ENCODE results near the gene FMN1.
"Not testable (repeated sequence)": the region's sequence is repeated elsewhere in the genome, so short reads cannot be mapped to it uniquely, and the experiment has no call there.

FMN1 gene

DNA sequence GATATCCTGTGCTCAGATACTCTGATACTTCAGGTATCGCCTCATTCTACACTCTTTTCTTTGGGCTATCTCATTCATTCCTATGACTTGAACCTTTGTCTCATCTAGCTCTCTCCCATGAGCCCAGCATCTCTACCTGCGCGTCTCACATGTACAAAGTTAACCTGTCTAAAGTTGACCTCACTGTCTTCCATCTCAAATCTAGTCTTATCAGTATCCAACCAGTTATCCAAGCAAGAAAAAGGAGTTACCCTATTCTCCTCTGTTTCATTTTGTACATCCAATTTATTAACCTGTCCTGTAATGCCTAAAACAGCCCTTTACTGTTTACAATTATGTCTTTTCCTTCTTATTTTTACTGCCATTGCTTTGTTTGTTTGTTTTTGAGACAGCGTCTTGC lies 342.5 kb downstream of the FMN1 start:
- Histone ChIP-seq H3K36me3 (ENCODE audit: control insufficient read depth in 1 of 2, insufficient read depth in 2 of 2, low read length in 2 of 2) (no peaks in the 10 kb centered on the region), H3K9me3 (ENCODE audit: control insufficient read depth in 1 of 2, low read length in 2 of 2) (no peaks in the 10 kb centered on the region), H3K27ac (ENCODE audit: low read depth, low read length) (no peak overlapping the region), H3K4me3 (ENCODE audit: low read depth in 1 of 2, low read length in 2 of 2) (no peak overlapping the region), H3K9ac (ENCODE audit: low read depth in 1 of 2, low read length in 2 of 2) (no peak overlapping the region), H3K27me3 (ENCODE audit: control insufficient read depth in 1 of 2, insufficient read depth in 2 of 2, low read length in 2 of 2) (no peaks in the 10 kb centered on the region), H3K4me1 (ENCODE audit: control insufficient read depth in 1 of 2, insufficient read depth in 2 of 2, low read length in 2 of 2) (no peaks in the 10 kb centered on the region)

DNA sequence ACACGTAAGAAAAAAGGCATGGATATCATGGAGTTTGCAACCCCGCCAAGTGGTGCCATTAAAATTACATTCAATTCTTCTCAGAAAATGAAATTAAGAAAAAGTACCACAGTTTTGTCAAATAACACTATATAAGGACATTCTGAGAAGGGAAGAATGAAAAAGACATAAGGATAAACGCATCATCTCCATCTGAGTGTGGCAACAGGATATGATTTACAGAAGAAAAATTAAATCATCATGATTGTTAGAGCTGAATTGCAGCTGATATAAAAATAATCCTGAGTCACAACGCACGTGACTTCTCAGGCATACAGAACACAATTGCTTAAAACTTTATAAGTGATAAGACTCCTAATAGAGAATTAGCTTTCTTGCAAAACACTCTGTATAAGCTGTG lies 342.9 kb downstream of the FMN1 start:
- Histone ChIP-seq H3K27ac (ENCODE audit: low read depth, low read length) (no peak overlapping the region), H3K4me1 (ENCODE audit: control insufficient read depth in 1 of 2, insufficient read depth in 2 of 2, low read length in 2 of 2) (no peaks in the 10 kb centered on the region), H3K4me3 (ENCODE audit: low read depth in 1 of 2, low read length in 2 of 2) (no peak overlapping the region), H3K9ac (ENCODE audit: low read depth in 1 of 2, low read length in 2 of 2) (no peak overlapping the region), H3K27me3 (ENCODE audit: control insufficient read depth in 1 of 2, insufficient read depth in 2 of 2, low read length in 2 of 2) (no peaks in the 10 kb centered on the region), H3K9me3 (ENCODE audit: control insufficient read depth in 1 of 2, low read length in 2 of 2) (no peaks in the 10 kb centered on the region), H3K36me3 (ENCODE audit: control insufficient read depth in 1 of 2, insufficient read depth in 2 of 2, low read length in 2 of 2) (no peaks in the 10 kb centered on the region)

DNA sequence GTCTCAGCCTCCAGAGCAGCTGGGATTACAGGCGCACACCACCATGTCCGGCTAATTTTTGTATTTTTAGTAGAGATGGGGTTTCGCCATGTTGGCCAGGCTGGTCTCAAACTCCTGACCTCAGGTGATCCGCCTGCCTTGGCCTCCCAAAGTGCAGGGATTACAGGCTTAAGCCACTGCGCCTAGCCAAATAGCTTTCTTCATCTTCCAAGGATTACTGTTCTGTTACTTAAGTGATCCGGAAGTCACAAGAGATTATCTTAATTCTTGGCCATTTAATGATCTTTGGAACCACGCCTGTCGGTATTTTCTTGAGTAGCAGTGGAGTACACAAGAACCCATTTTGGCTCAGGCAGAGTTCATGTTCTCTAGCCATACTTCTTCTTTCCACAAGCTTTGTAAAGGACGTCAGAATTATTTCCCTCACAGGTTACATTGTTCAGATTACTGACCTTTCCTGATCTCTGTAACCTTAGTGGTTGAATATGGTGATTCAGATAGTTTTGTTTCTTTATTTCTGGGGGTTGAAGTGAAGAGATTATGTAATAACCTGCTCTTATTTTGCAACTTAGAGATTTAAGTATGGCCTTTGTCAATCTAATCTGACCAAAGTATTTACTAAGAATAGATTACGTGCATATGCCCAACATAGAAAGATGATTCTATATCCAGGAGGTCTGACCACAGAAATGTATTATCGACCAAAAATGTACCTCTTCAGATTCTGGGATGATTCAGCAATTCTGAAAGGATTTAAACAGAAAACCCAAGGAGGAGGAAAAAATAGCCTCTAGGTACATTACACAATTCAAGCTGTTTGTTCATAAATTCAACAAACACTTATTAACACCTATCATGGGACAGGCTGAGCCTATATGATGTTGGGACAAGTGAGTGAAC lies 344.5 kb downstream of the FMN1 start:
- Histone ChIP-seq H3K9ac (ENCODE audit: low read depth in 1 of 2, low read length in 2 of 2) (no peak overlapping the region), H3K9me3 (ENCODE audit: control insufficient read depth in 1 of 2, low read length in 2 of 2) (no peaks in the 10 kb centered on the region), H3K27ac (ENCODE audit: low read depth, low read length) (no peak overlapping the region), H3K4me3 (ENCODE audit: low read depth in 1 of 2, low read length in 2 of 2) (no peak overlapping the region), H3K36me3 (ENCODE audit: control insufficient read depth in 1 of 2, insufficient read depth in 2 of 2, low read length in 2 of 2) (no peaks in the 10 kb centered on the region), H3K27me3 (ENCODE audit: control insufficient read depth in 1 of 2, insufficient read depth in 2 of 2, low read length in 2 of 2) (no peaks in the 10 kb centered on the region), H3K4me1 (ENCODE audit: control insufficient read depth in 1 of 2, insufficient read depth in 2 of 2, low read length in 2 of 2) (no peaks in the 10 kb centered on the region)

DNA sequence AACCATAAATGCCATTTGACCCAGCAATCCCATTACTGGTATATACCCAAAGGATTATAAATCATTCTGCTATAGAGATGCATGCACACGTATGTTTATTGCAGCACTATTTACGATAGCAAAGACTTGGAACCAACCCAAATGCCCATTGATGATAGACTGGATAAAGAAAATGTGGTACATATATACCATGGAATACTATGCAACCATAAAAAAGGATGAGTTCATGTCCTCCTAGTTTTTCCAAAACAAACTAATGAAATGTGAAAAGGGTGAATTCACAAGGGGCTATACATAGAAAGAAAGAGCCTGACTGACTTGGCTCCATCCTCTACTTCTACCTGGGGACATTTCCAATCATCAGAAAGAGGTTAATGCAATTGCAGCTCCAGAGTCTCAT lies 347.8 kb downstream of the FMN1 start:
- not testable (repeated sequence) for H3K36me3 ChIP-seq (ENCODE audit: control insufficient read depth in 1 of 2, insufficient read depth in 2 of 2, low read length in 2 of 2); H3K27me3 ChIP-seq (ENCODE audit: control insufficient read depth in 1 of 2, insufficient read depth in 2 of 2, low read length in 2 of 2); H3K9ac ChIP-seq (ENCODE audit: low read depth in 1 of 2, low read length in 2 of 2); H3K4me1 ChIP-seq (ENCODE audit: control insufficient read depth in 1 of 2, insufficient read depth in 2 of 2, low read length in 2 of 2); H3K4me3 ChIP-seq (ENCODE audit: low read depth in 1 of 2, low read length in 2 of 2); H3K9me3 ChIP-seq (ENCODE audit: control insufficient read depth in 1 of 2, low read length in 2 of 2); H3K27ac ChIP-seq (ENCODE audit: low read depth, low read length)

DNA sequence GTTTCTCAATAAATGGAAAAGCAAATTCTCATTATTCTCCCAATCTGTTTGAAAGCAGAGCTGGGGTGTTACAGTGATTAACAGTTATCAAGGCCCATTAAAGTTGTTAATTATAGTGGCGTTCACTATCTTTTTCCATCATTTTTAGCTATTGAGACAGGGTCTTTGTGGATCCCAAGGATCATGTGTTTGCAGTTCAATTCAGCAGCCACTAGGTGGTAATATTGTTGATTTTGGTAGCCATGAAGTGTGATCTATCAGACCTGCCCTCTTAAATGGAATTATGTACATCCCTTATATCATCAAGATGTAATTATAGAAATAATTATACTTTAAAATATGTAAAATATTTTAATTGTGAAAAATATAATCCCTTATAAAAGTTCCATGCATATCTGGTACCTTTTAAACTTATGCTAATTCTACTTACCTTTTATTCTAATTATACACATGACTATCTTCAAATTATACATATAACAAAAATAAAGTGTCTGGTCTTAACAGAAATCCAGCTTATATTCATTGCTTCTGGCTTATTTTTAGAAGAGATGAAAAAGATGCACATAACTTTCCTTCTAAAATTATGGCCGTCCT lies 350.3 kb downstream of the FMN1 start:
- no peaks in the 10 kb centered on the region for H3K27me3 ChIP-seq (ENCODE audit: control insufficient read depth in 1 of 2, insufficient read depth in 2 of 2, low read length in 2 of 2)
- no peak overlapping the region for H3K4me3 ChIP-seq (ENCODE audit: low read depth in 1 of 2, low read length in 2 of 2)
- H3K9me3 ChIP-seq (ENCODE audit: control insufficient read depth in 1 of 2, low read length in 2 of 2): no peaks in the 10 kb centered on the region
- H3K27ac ChIP-seq (ENCODE audit: low read depth, low read length): no peak overlapping the region
- H3K4me1 ChIP-seq (ENCODE audit: control insufficient read depth in 1 of 2, insufficient read depth in 2 of 2, low read length in 2 of 2): peaks cover 0 to under 1% of the 10 kb centered on the region in 2 donors
- no peak overlapping the region for H3K9ac ChIP-seq (ENCODE audit: low read depth in 1 of 2, low read length in 2 of 2)
- H3K36me3 ChIP-seq (ENCODE audit: control insufficient read depth in 1 of 2, insufficient read depth in 2 of 2, low read length in 2 of 2): no peaks in the 10 kb centered on the region

DNA sequence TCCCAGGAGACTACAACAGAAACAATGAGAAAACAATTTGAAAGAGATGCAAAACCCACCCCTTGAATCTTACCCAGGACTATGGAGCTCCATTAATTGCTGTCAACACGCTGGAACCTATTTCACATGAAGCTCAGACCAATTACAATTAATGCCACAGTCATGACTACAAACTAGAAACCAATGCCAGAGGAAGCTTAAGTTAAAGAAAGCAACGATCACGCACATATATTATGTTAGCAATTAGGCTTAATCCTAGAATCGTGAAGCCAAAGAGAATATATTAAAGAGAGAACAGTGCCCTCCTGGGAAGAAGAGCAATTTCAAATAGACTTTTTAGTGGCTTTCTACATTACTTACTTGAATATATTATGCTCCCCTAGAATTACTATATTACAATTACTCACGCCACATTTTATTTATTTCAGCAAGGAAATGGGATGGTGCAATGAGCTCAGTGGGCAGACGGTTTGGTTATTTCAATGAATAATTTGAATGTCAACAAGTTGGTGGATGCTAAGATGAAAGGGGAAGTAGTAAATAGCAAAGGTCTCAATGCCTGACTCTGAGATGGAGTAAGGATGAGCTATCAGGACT lies 351.2 kb downstream of the FMN1 start:
- no peak overlapping the region for H3K27ac ChIP-seq (ENCODE audit: low read depth, low read length)
- no peaks in the 10 kb centered on the region for H3K27me3 ChIP-seq (ENCODE audit: control insufficient read depth in 1 of 2, insufficient read depth in 2 of 2, low read length in 2 of 2)
- no peak overlapping the region for H3K4me3 ChIP-seq (ENCODE audit: low read depth in 1 of 2, low read length in 2 of 2)
- no peak overlapping the region for H3K9ac ChIP-seq (ENCODE audit: low read depth in 1 of 2, low read length in 2 of 2)
- peaks cover 0 to 8% of the 10 kb centered on the region in 2 donors for H3K4me1 ChIP-seq (ENCODE audit: control insufficient read depth in 1 of 2, insufficient read depth in 2 of 2, low read length in 2 of 2)
- no peaks in the 10 kb centered on the region for H3K9me3 ChIP-seq (ENCODE audit: control insufficient read depth in 1 of 2, low read length in 2 of 2)
- no peaks in the 10 kb centered on the region for H3K36me3 ChIP-seq (ENCODE audit: control insufficient read depth in 1 of 2, insufficient read depth in 2 of 2, low read length in 2 of 2)

DNA sequence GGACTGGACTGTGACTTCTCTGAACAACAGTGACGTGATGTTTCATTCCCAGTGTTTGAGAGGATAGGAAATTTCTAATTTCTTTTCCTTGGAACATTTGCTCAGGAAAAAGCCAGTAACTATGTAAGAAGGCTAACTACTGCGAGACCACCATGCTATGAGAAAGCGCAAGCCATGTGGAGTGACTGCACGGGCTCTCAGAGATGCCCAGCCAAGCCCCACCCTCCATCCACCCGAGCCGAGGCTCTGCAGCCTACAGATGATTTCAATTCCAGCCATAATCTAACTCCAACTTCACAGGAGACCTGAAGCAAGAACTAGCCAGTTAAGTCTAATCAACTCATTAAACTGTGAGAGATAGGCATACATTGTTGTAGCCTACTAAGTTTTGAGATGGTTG lies 352.4 kb downstream of the FMN1 start:
- Histone ChIP-seq H3K36me3 (ENCODE audit: control insufficient read depth in 1 of 2, insufficient read depth in 2 of 2, low read length in 2 of 2) (no peaks in the 10 kb centered on the region), H3K9ac (ENCODE audit: low read depth in 1 of 2, low read length in 2 of 2) (no peak overlapping the region), H3K9me3 (ENCODE audit: control insufficient read depth in 1 of 2, low read length in 2 of 2) (no peaks in the 10 kb centered on the region), H3K27ac (ENCODE audit: low read depth, low read length) (no peak overlapping the region), H3K4me1 (ENCODE audit: control insufficient read depth in 1 of 2, insufficient read depth in 2 of 2, low read length in 2 of 2) (peaks cover 0 to 8% of the 10 kb centered on the region in 2 donors), H3K27me3 (ENCODE audit: control insufficient read depth in 1 of 2, insufficient read depth in 2 of 2, low read length in 2 of 2) (no peaks in the 10 kb centered on the region), H3K4me3 (ENCODE audit: low read depth in 1 of 2, low read length in 2 of 2) (no peak overlapping the region)

DNA sequence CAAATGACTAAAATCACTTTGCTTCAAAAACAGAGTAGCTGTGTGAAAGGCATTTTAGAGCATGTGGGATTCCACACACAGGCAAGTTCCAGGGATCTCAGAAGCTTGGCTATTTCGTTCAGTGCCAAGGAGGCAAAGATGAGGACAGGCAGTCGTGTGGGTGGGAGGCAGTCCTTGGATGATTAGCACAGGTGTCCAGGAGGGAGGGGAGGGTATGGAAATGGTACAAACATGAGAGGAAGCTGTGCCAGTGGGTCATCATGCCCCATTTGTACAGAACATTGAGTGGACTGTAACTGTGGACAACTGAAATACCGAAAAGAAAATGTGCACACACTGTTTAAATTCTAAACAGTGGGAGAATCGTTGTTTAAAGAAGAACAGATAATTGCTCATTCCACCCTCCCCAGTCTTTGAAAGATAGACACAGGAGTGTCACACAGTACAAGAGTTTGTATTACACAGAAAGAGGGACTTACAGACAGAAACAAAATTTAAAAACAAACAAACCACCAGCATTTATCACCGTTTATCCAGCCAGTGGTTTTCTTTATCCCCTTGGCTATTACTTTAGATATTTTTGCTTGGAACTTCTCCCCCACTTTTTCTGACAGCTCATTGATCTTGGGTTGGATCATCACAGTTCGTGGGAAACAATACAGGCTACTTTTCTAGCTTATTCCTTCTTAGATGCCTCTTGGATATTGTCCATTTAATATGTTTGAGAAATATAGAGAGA lies 353.8 kb downstream of the FMN1 start:
- Histone ChIP-seq H3K4me1 (ENCODE audit: control insufficient read depth in 1 of 2, insufficient read depth in 2 of 2, low read length in 2 of 2) (peaks cover 0 to 8% of the 10 kb centered on the region in 2 donors), H3K9me3 (ENCODE audit: control insufficient read depth in 1 of 2, low read length in 2 of 2) (no peaks in the 10 kb centered on the region), H3K4me3 (ENCODE audit: low read depth in 1 of 2, low read length in 2 of 2) (no peak overlapping the region), H3K36me3 (ENCODE audit: control insufficient read depth in 1 of 2, insufficient read depth in 2 of 2, low read length in 2 of 2) (no peaks in the 10 kb centered on the region), H3K27me3 (ENCODE audit: control insufficient read depth in 1 of 2, insufficient read depth in 2 of 2, low read length in 2 of 2) (no peaks in the 10 kb centered on the region), H3K9ac (ENCODE audit: low read depth in 1 of 2, low read length in 2 of 2) (no peak overlapping the region), H3K27ac (ENCODE audit: low read depth, low read length) (no peak overlapping the region)

DNA sequence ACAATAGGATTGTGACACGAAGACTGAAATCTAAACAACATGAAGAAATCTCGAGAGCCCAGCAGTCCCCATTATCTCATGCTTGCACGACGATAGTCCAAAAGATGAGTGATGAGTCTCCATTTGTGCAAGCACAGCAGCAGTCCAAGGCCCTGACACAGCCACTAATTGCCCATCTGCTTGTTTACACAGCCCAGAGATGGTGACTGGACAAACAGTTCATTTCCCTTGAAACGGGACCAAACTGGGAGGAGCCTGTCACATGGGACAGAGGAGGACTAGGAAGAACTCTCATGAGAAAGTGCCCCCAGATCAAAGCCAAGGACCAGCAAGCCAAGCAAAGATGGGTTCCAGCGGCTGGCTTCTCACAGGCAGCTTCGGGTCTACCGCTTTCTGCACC lies 355.7 kb downstream of the FMN1 start:
- Histone ChIP-seq H3K9me3 (ENCODE audit: control insufficient read depth in 1 of 2, low read length in 2 of 2) (no peaks in the 10 kb centered on the region), H3K4me1 (ENCODE audit: control insufficient read depth in 1 of 2, insufficient read depth in 2 of 2, low read length in 2 of 2) (peaks cover 0 to 8% of the 10 kb centered on the region in 2 donors), H3K27me3 (ENCODE audit: control insufficient read depth in 1 of 2, insufficient read depth in 2 of 2, low read length in 2 of 2) (no peaks in the 10 kb centered on the region), H3K27ac (ENCODE audit: low read depth, low read length) (no peak overlapping the region), H3K4me3 (ENCODE audit: low read depth in 1 of 2, low read length in 2 of 2) (no peak overlapping the region), H3K36me3 (ENCODE audit: control insufficient read depth in 1 of 2, insufficient read depth in 2 of 2, low read length in 2 of 2) (no peaks in the 10 kb centered on the region), H3K9ac (ENCODE audit: low read depth in 1 of 2, low read length in 2 of 2) (no peak overlapping the region)

DNA sequence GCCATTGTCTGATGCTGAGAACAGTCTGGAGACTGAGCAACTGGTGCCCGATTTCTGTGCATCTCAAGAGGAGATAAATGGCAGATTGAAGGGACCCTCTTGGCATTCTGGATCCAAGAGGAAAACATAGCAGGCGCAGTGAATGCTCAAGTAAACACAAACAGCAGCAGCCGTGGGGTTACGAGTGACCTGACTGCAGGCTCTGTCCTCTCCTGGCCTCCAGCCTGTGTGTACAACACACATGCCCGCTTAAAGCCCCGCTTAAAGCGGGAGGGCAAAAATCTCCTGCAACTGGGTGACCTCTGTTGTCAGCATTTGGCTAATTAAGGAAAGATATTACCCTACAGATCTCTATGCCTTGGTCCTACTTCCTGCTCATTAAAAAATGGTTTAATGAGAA lies 356.2 kb downstream of the FMN1 start:
- Histone ChIP-seq H3K27me3 (ENCODE audit: control insufficient read depth in 1 of 2, insufficient read depth in 2 of 2, low read length in 2 of 2) (no peaks in the 10 kb centered on the region), H3K9ac (ENCODE audit: low read depth in 1 of 2, low read length in 2 of 2) (no peak overlapping the region), H3K36me3 (ENCODE audit: control insufficient read depth in 1 of 2, insufficient read depth in 2 of 2, low read length in 2 of 2) (no peaks in the 10 kb centered on the region), H3K9me3 (ENCODE audit: control insufficient read depth in 1 of 2, low read length in 2 of 2) (no peaks in the 10 kb centered on the region), H3K4me3 (ENCODE audit: low read depth in 1 of 2, low read length in 2 of 2) (no peak overlapping the region), H3K4me1 (ENCODE audit: control insufficient read depth in 1 of 2, insufficient read depth in 2 of 2, low read length in 2 of 2) (peaks cover 0 to 8% of the 10 kb centered on the region in 2 donors), H3K27ac (ENCODE audit: low read depth, low read length) (no peak overlapping the region)

Measured in duodenal mucosa (tissue), 2 donors.